CD4-positive, alpha-beta memory T cell (primary cell): ENCODE data around the gene DNAH14. TPM values are rescaled to one million over a fixed set of nuclear protein-coding genes. Genes with fewer than 3 reads are reported as not detected.
"Not testable (repeated sequence)": the region's sequence is repeated elsewhere in the genome, so short reads cannot be mapped to it uniquely, and the experiment has no call there.

Source experiments
- CTCF ChIA-PET: fragments of 350-600 bp; sonication (Branson Sonifier 250); formaldehyde crosslinking; loops from one replicate; lab custom pipeline; 2021; ENCODE audit warnings: inconsistent platforms; ENCODE audit not compliant: partially characterized antibody; lab: Charles Lee
- POLR2A ChIA-PET: fragments of 350-600 bp; sonication (Branson Sonifier 250); formaldehyde crosslinking; loops from one replicate; lab custom pipeline; 2021; ENCODE audit not compliant: partially characterized antibody; lab: Charles Lee
- DNase-seq, 5 donors: peaks; one replicate each; pipeline versions ENCODE4 v3.0.0 to v3.0.0-alpha.2; 2020 to 2022; ENCODE audit warnings: mixed read lengths in 1 of 5
- H3K27ac ChIP-seq: one replicate; pipeline ENCODE4 v1.7.0; 2013; ENCODE audit warnings: low read depth, low read length
- H3K27me3 ChIP-seq: 2 replicates; pipeline ENCODE4 v1.7.0; 2013; ENCODE audit warnings: mild to moderate bottlenecking, low read length, moderate library complexity; ENCODE audit not compliant: insufficient read depth
- H3K36me3 ChIP-seq: 2 replicates; pipeline ENCODE4 v1.7.0; 2013; ENCODE audit warnings: mild to moderate bottlenecking, low read length, moderate library complexity; ENCODE audit not compliant: insufficient read depth
- H3K4me1 ChIP-seq: 2 replicates; pipeline ENCODE4 v1.7.0; 2013; ENCODE audit warnings: mild to moderate bottlenecking, low read length, moderate library complexity; ENCODE audit not compliant: insufficient read depth
- H3K4me3 ChIP-seq, 2 donors: one replicate each; pipeline ENCODE4 v1.7.0; 2013; ENCODE audit warnings: low read length in 2 of 2, mild to moderate bottlenecking in 1 of 2
- H3K9me3 ChIP-seq, 2 donors: one replicate each; pipeline ENCODE4 v1.7.0; 2013; ENCODE audit warnings: low read length in 2 of 2, control low read depth in 1 of 2; ENCODE audit not compliant: control insufficient read depth in 1 of 2
- H3K27ac Mint-ChIP-seq, 7 donors: one replicate each; pipeline ENCODE4 v1.8.0; 2020 to 2021; ENCODE audit warnings: mixed read lengths in 7 of 7, mild to moderate bottlenecking in 6 of 7, inconsistent platforms in 3 of 7, moderate library complexity in 3 of 7
- H3K27me3 Mint-ChIP-seq, 2 donors: one replicate each; pipeline ENCODE4 v1.8.0; 2020 to 2021; ENCODE audit warnings: mixed read lengths in 2 of 2
- H3K36me3 Mint-ChIP-seq, 2 donors: one replicate each; pipeline ENCODE4 v1.8.0; 2020 to 2021; ENCODE audit warnings: mixed read lengths in 2 of 2, inconsistent platforms in 1 of 2, mild to moderate bottlenecking in 1 of 2
- H3K4me1 Mint-ChIP-seq, 4 donors: one replicate each; pipeline ENCODE4 v1.8.0; 2020 to 2021; ENCODE audit warnings: mixed read lengths in 4 of 4, mild to moderate bottlenecking in 1 of 4
- H3K4me3 Mint-ChIP-seq, 8 donors: one replicate each; pipeline ENCODE4 v1.8.0; 2020 to 2021; ENCODE audit warnings: mixed read lengths in 8 of 8, mild to moderate bottlenecking in 7 of 8, moderate library complexity in 6 of 8, inconsistent platforms in 3 of 8
- H3K9me3 Mint-ChIP-seq, 8 donors: one replicate each; pipeline ENCODE4 v1.8.0; 2020 to 2021; ENCODE audit warnings: mixed read lengths in 8 of 8, mild to moderate bottlenecking in 5 of 8, inconsistent platforms in 3 of 8, moderate library complexity in 1 of 8
- intact Hi-C: fragments of 100-400 bp; cut with micrococcal nuclease; formaldehyde crosslinking; loops from one replicate; pipeline ENCODE4 v1.15.1; 2023
- polyA plus RNA-seq, 2 donors: library from polyadenylated mRNA; unstranded; fragments of 300-500 nt; fragmentation: Illumina TruSeq; gene quantifications; one replicate each; pipeline ENCODE4 v1.2.3, GENCODE V29; 2021
- total RNA-seq, 2 experiments: library from RNA; stranded (reverse); gene quantifications; one replicate each; pipeline ENCODE4 v1.2.3, GENCODE V29; 2021

Gene DNAH14
- total and polyA plus RNA-seq, 4 experiments from 2014 or later: 0.06 TPM; not detected in 3

DNA sequence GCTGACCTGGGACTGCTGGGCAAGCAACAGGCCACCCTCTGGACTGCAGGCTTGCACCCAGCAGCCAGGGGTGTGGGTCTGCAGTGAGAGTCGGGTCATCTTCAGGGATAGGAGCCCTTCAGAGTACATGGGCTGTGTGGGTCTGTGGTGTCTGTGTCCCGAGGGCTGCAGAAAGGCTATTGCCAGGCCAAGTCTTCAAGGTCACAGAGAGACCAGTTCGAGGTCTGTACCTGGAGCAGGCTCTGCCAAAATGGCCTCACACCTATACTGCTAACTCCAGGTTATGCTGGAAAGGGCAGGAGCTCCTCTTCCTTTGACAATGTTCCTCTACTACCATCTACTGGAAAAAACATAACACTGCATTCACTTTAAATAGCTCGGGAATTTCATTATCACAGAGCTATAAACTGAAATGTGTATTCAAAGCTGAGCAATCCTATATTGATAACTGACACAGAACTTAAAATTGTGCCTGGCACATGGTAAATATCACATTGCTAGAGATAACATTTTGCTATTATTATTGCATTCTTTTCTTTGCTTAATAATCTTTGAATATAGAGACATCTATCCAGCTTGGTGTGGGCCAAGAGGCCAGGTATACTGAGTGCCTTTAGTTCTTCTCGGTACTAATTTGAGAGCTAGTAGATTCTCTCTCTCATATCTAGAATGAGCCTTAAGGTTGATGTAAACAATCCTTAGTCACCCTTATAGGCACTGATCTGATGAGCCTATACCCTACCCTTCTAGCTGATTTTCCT lies 6.9 kb upstream of the DNAH14 start:
- Histone ChIP-seq H3K27me3 (no peaks in the 10 kb centered on the region), H3K36me3 (no peaks in the 10 kb centered on the region), H3K9me3 (no peaks in the 10 kb centered on the region), H3K4me1 (no peaks in the 10 kb centered on the region), H3K4me3 (no peak overlapping the region), H3K27ac (no peak overlapping the region)
- H3K4me3 Mint-ChIP-seq: no peak overlapping the region
- H3K36me3 Mint-ChIP-seq: no peaks in the 10 kb centered on the region
- peaks cover 0 to 4% (median 1%) of the 10 kb centered on the region in 8 donors for H3K9me3 Mint-ChIP-seq
- no peak overlapping the region for H3K27ac Mint-ChIP-seq
- CTCF ChIA-PET: interaction anchor here (0.6 to 5.2 kb wide), 16 partner anchors 9 to 420 kb away, joined by 3 to 115 read pairs (median 4); no protein-coding TSS in a partner anchor
- POLR2A ChIA-PET: no interaction called here
- DNase-seq: peak in 4 of 5 donors; percentile 3 to 21 (median 10)
- H3K27me3 Mint-ChIP-seq: peaks cover 7 to 24% of the 10 kb centered on the region in 2 donors
- intact Hi-C loops: no loop called here
- peaks cover 0 to 5% (median 2%) of the 10 kb centered on the region in 4 donors for H3K4me1 Mint-ChIP-seq

- Histone ChIP-seq H3K27ac (no peak overlapping the region), H3K9me3 (no peaks in the 10 kb centered on the region), H3K4me1 (no peaks in the 10 kb centered on the region), H3K27me3 (no peaks in the 10 kb centered on the region), H3K36me3 (no peaks in the 10 kb centered on the region), H3K4me3 (no peak overlapping the region)
- H3K9me3 Mint-ChIP-seq: peaks cover 0 to 5% (median 0%) of the 10 kb centered on the region in 8 donors
- no peak for DNase-seq
- no peak overlapping the region for H3K4me3 Mint-ChIP-seq
- peaks cover 10 to 23% of the 10 kb centered on the region in 2 donors for H3K27me3 Mint-ChIP-seq
- POLR2A ChIA-PET: no interaction called here
- CTCF ChIA-PET: interaction anchor here (5.2 kb wide), 1 partner anchor 410 kb away, joined by 115 read pairs; no protein-coding TSS in a partner anchor
- peaks cover 0 to 5% (median 3%) of the 10 kb centered on the region in 4 donors for H3K4me1 Mint-ChIP-seq
- intact Hi-C loops: no loop called here
- H3K36me3 Mint-ChIP-seq: no peaks in the 10 kb centered on the region
- H3K27ac Mint-ChIP-seq: no peak overlapping the region
These were observed 5.7 kb upstream of the DNAH14 start for GRCh38 chr1:224923726-224924125.

- POLR2A ChIA-PET, H3K27me3 ChIP-seq, H3K9me3 ChIP-seq, DNase-seq, H3K4me1 ChIP-seq, intact Hi-C loops, H3K36me3 ChIP-seq, H3K4me3 Mint-ChIP-seq, H3K4me3 ChIP-seq, H3K27ac ChIP-seq, H3K4me1 Mint-ChIP-seq, CTCF ChIA-PET, H3K36me3 Mint-ChIP-seq: not testable (repeated sequence)
- peaks cover under 1 to 18% (median 12%) of the 10 kb centered on the region in 8 donors for H3K9me3 Mint-ChIP-seq
- peaks cover 21 to 25% of the 10 kb centered on the region in 2 donors for H3K27me3 Mint-ChIP-seq
- H3K27ac Mint-ChIP-seq: peak overlapping the region in 1 of 7 donors; percentile 5
These were observed 1.8 kb upstream of the DNAH14 start for GRCh38 chr1:224927631-224928030.

DNA sequence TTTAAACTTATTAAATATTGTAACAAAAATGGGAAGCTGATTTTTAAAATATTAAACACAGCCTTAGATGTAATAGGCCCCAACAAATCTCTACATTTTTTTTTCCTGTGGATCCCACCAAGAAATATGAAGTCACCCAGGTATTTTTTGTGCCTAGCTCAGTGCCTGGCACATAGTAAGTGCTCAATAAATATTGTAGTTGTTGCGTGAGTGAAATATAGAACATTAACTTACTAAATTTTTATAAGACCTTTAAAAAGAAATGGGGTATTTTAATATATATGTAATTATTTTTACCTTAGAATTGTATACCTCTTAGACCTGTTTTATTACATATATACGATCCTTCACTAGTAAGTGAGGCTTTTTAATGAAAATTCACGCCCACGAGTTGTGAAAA lies 569 bp upstream of the DNAH14 start:
- H3K27ac Mint-ChIP-seq: no peak overlapping the region
- no peaks in the 10 kb centered on the region for H3K36me3 ChIP-seq
- ChIA-PET POLR2A (no interaction called here), CTCF (no interaction called here)
- H3K4me1 ChIP-seq: no peaks in the 10 kb centered on the region
- H3K27me3 Mint-ChIP-seq: peaks cover 19 to 29% of the 10 kb centered on the region in 2 donors
- H3K4me3 ChIP-seq: no peak overlapping the region
- no peaks in the 10 kb centered on the region for H3K27me3 ChIP-seq
- DNase-seq: no peak
- H3K36me3 Mint-ChIP-seq: peaks cover 6 to 7% of the 10 kb centered on the region in 2 donors
- H3K9me3 Mint-ChIP-seq: peaks cover 6 to 31% (median 25%) of the 10 kb centered on the region in 8 donors
- peak overlapping the region; percentile 61 to 81 (median 69) for H3K4me3 Mint-ChIP-seq
- peaks cover 0 to 5% (median 3%) of the 10 kb centered on the region in 4 donors for H3K4me1 Mint-ChIP-seq
- peaks cover 0 to 15% of the 10 kb centered on the region in 2 donors for H3K9me3 ChIP-seq
- H3K27ac ChIP-seq: no peak overlapping the region
- intact Hi-C loops: no loop called here

GRCh38 chr1:224931605-224932004 lies 2.1 kb downstream of the DNAH14 start:
- H3K9me3 Mint-ChIP-seq: peaks cover 8 to 50% (median 44%) of the 10 kb centered on the region in 8 donors
- CTCF ChIA-PET: interaction anchor here (1.3 kb wide), 1 partner anchor 9 kb away, joined by 6 read pairs; no protein-coding TSS in a partner anchor
- DNase-seq: no peak

DNA sequence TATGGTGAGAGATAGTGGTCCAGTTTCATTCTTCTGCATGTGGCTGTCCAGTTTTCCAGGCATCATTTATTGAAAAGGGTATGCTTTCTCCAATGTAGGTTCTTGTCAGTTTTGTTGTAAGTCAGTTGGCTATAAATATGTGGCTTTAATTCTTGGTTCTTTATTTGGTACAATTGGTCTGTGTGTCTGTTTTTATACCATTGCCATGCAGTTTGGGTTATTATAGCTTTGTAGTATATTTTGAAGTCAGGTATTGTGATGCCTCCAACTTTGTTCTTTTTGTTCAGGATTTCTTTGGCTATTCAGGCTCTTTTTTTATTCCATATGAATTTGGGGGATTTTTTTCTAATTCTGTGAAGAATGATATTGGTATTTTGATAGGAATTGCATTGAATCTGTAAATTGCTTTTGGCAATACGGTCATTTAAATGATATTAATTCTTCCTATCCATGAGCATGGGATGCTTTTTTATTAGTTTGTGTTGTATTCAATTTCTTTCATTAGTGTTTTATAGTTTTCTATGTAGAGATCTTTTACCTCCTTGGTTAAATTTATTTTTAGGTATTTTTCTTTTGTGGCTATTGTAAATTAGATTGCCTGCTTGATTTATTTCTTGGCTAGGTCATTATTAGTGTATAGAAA lies 3.3 kb downstream of the DNAH14 start:
- Histone ChIP-seq H3K27ac (no peak overlapping the region), H3K27me3 (no peaks in the 10 kb centered on the region), H3K4me1 (no peaks in the 10 kb centered on the region), H3K4me3 (no peak overlapping the region), H3K36me3 (no peaks in the 10 kb centered on the region), H3K9me3 (peaks cover 0 to 16% of the 10 kb centered on the region in 2 donors)
- POLR2A ChIA-PET: no interaction called here
- Mint-ChIP-seq H3K27ac (no peak overlapping the region), H3K9me3 (peaks cover 8 to 50% (median 42%) of the 10 kb centered on the region in 8 donors), H3K4me3 (no peak overlapping the region), H3K27me3 (peaks cover 14 to 27% of the 10 kb centered on the region in 2 donors), H3K4me1 (peaks cover 0 to 5% (median 2%) of the 10 kb centered on the region in 4 donors), H3K36me3 (peaks cover 11 to 16% of the 10 kb centered on the region in 2 donors)
- intact Hi-C loops: no loop called here
- CTCF ChIA-PET: no interaction called here
- DNase-seq: no peak

More at GRCh38 chr1:224931605-224932004, 2.1 kb downstream of the DNAH14 start:
- no peak overlapping the region for H3K27ac ChIP-seq
- intact Hi-C loops: no loop called here
- H3K9me3 ChIP-seq: peaks cover 0 to 16% of the 10 kb centered on the region in 2 donors
- Mint-ChIP-seq H3K4me3 (no peak overlapping the region), H3K4me1 (peaks cover 0 to 5% (median 3%) of the 10 kb centered on the region in 4 donors), H3K27ac (no peak overlapping the region), H3K27me3 (peaks cover 20 to 33% of the 10 kb centered on the region in 2 donors), H3K36me3 (peaks cover 11 to 16% of the 10 kb centered on the region in 2 donors)
- no peaks in the 10 kb centered on the region for H3K36me3 ChIP-seq
- POLR2A ChIA-PET: no interaction called here
- H3K27me3 ChIP-seq: no peaks in the 10 kb centered on the region
- H3K4me1 ChIP-seq: no peaks in the 10 kb centered on the region
- H3K4me3 ChIP-seq: no peak overlapping the region

DNA sequence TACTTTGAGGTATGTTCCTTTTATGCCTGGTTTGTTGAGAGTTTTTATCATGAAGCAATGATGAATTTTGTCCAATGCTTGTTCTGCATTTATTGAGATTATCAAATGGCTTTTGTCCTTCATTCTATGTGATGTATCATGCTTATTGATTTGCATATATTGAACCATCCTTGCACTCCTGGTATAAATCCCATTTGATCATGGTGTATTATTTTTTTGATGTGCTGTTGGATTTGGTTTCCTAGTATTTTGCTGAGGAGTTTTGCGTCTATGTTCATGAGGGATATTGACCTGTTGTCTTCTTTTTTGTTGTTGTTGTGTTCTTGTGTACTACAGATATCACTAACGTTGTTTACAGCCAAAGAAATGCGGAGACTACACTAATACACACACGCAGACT lies 4.1 kb downstream of the DNAH14 start:
- DNase-seq: no peak
- Mint-ChIP-seq H3K27me3 (peaks cover 13 to 25% of the 10 kb centered on the region in 2 donors), H3K27ac (no peak overlapping the region), H3K4me3 (no peak overlapping the region), H3K4me1 (peaks cover 0 to 5% (median 1%) of the 10 kb centered on the region in 4 donors), H3K36me3 (peaks cover 11 to 16% of the 10 kb centered on the region in 2 donors), H3K9me3 (peaks cover 8 to 56% (median 43%) of the 10 kb centered on the region in 8 donors)
- intact Hi-C loops: no loop called here
- H3K4me3 ChIP-seq: no peak overlapping the region
- ChIA-PET POLR2A (no interaction called here), CTCF (interaction anchor here (2.5 kb wide), 1 partner anchor 11 kb away, joined by 5 read pairs; no protein-coding TSS in a partner anchor)
- no peaks in the 10 kb centered on the region for H3K36me3 ChIP-seq
- peaks cover 0 to 16% of the 10 kb centered on the region in 2 donors for H3K9me3 ChIP-seq
- no peaks in the 10 kb centered on the region for H3K4me1 ChIP-seq
- H3K27me3 ChIP-seq: no peaks in the 10 kb centered on the region
- H3K27ac ChIP-seq: no peak overlapping the region
